RCC 7860 (cell line): Measurements from ENCODE around the gene LTBR.

ENCODE experiments used
- DNase-seq: peaks from one replicate; pipeline ENCODE4 v3.0.0-alpha.2; 2015; ENCODE audit warnings: low spot score
- FAIRE-seq: peaks from 2 replicates; lab custom pipeline; 2012; peaks lifted over from hg19 to GRCh38; lab: Jason Lieb, UNC

The LTBR gene

GRCh38 chr12:6367065-6367968, 16.6 kb upstream of the LTBR start:
- FAIRE-seq = no peak
- peak; percentile 33 for DNase-seq

GRCh38 chr12:6367969-6368892, 15.7 kb upstream of the LTBR start:
- FAIRE-seq = no peak

DNA sequence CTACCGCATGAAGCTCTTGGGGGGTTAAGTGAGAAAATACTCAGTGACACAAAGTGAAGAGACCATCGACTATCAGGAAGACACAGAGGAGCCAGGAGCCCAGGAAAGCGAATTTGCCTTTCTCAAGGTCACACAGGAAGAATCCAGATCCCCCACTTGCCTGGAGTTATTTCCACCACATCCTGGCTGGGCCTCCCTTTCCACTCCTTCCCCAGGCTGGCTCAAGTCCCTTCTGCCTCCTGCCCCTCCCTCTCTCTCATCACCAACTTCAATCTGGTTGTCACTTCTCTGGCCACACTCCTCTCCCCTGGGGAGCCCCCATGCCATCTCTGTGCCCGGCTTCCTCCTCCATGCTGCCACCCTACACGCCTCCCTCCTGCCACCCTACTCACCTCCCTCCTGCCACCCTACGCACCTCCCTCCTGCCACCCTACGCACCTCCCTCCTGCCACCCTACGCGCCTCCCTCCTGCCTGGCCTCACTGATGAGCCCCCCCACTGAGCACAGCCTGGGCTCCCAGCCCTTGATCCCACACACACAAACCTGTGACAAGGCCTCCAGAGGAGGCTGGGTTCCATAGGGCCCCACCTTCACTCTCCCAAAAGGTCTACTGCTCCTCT, 14.9 kb upstream of the LTBR start:
- peak; percentile 7 for DNase-seq
- FAIRE-seq = no peak

More at GRCh38 chr12:6367969-6368892, 15.7 kb upstream of the LTBR start:
- no peak for DNase-seq

GRCh38 chr12:6369916-6370575, 13.9 kb upstream of the LTBR start:
- DNase-seq (peak; percentile 70), FAIRE-seq (peak; percentile 87)

- DNase-seq (peak; percentile 25), FAIRE-seq (no peak)
These were observed 13.4 kb upstream of the LTBR start for GRCh38 chr12:6370576-6370935.

GRCh38 chr12:6370994-6371754, 12.8 kb upstream of the LTBR start:
- peak; percentile 99 for DNase-seq
- peak; percentile 97 for FAIRE-seq

DNA sequence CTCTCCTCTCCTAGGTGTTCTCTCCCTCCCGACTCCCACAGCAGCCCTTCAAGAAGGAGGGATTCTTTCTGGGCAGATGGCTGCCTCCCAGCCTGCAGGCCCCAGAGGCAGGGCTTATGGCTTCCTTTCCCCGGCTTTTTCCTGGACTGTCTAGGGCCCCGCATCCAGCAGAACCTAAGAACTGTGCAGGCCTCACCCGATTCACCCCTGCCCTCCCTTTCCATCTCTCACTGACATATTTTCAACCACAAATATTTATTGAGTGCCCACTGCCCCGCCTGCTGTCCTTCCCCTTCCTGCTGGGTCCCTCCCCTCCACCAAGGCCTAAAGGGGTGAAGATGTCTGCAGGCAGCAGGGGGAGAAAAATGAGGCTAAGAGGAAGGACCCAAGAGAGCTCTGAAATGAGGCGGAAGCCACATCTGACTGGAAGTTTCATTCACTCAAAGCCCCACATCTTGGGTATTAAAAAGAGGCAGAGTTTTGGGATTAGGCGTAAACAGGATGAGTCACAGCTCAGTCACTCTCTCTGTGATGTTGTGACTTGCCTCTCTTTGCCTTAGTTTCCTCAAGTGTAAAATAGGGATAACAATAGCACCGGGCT, 11.5 kb upstream of the LTBR start:
- FAIRE-seq (peak; percentile 87), DNase-seq (peak; percentile 84)

DNA sequence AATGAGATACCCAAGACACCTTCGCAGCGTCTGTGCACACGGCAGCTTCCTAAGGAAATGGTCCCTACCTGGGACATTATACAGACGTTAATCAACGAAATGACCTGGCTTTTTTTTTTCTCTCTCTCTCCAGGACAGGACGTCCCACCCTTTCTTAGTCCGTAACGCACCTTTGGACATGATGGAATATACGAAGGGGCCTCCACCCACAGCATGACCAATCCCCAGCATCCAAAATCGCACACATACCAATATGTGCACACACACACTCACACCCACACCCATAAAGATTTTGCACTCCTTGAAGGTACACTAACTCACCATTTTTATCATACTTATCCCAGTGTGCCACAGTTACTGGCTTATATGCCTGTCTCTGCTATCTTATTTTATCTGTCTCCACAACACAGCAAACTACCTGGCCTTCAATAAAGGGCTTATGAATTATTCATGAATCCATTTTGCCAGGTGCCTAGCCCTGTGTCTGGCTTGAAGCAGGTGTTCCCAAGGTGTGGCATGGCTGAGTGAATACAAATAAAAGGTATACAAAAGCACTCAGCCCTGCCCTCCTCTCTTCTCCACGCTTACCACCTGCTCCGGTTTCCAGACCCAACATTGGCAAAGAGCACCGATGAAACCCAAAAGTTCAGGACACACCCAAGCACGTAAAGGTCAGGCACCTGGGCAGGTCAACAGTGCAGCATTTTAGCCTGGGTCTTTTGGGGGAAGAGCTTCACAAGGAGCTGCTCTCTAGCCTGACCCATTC, 10.8 kb upstream of the LTBR start:
- DNase-seq (no peak), FAIRE-seq (no peak)

GRCh38 chr12:6374028-6374785, 9.8 kb upstream of the LTBR start:
- DNase-seq (no peak), FAIRE-seq (no peak)

GRCh38 chr12:6374786-6375160, 9.2 kb upstream of the LTBR start:
- DNase-seq = no peak
- no peak for FAIRE-seq

- DNase-seq (no peak), FAIRE-seq (no peak)
These were observed 8.5 kb upstream of the LTBR start, which contains the start of gene SCNN1A for GRCh38 chr12:6375269-6376078. Gene SCNN1A, minus strand, starts transcription at chr12:6375563. Its CDS starts 780 bp downstream, at chr12:6374783.

GRCh38 chr12:6376079-6376869, 7.7 kb upstream of the LTBR start:
- DNase-seq = peak; percentile 62
- peak; percentile 37 for FAIRE-seq

DNA sequence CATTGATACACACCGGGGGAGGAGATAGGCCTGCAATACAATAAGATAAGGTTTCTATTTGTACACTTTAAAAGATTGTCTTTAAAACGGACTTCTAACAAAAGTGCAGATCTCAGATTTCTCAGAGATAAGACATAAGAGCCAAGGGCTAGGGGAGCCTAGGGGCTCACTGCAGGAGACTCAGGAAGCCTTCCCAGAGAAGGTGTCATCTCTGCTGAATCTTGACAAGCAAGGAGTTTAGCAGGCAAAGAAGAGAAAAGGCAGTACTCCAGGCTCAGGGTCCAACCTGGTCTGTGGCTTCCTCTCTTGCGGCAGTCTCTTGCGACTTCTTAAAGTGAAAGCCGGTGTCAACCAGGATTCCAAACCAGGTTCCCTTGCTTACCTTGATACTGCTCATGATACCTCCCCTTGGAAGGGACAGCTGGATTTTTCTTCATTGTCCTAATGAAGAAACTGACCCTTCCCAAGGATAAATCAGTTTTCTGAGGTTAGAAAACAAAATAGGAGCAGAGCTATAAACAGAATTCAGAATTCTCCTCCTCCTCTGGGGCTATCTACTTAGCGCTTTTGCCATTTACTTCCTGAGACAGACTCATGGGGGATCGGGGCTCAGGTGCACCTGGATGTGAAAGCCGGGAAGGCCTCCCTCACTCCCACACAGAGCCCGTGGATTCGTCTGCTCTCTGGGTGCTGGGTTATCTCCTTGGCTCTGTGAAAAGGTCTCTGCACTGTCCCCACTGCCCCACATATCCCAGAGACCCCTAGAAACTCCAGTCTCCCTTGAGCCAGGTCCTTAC, 6.9 kb upstream of the LTBR start:
- no peak for FAIRE-seq
- no peak for DNase-seq

DNA sequence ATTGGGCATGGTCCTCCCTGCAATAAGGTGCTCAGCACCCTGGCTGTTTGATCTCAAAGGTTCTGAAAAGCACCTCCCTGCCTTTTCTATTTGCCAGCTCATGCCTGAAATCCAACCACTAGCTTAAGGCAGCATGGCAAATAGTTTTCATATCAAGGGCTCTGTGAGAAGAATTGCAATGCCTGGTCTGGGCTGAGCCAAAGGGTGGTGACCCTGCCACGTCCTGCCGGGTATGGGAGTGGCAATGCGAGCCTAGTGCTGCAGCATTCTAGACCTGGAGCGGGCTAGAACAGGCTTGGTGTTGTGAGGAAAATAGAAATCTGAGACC, 6.3 kb upstream of the LTBR start:
- DNase-seq (no peak), FAIRE-seq (no peak)

DNA sequence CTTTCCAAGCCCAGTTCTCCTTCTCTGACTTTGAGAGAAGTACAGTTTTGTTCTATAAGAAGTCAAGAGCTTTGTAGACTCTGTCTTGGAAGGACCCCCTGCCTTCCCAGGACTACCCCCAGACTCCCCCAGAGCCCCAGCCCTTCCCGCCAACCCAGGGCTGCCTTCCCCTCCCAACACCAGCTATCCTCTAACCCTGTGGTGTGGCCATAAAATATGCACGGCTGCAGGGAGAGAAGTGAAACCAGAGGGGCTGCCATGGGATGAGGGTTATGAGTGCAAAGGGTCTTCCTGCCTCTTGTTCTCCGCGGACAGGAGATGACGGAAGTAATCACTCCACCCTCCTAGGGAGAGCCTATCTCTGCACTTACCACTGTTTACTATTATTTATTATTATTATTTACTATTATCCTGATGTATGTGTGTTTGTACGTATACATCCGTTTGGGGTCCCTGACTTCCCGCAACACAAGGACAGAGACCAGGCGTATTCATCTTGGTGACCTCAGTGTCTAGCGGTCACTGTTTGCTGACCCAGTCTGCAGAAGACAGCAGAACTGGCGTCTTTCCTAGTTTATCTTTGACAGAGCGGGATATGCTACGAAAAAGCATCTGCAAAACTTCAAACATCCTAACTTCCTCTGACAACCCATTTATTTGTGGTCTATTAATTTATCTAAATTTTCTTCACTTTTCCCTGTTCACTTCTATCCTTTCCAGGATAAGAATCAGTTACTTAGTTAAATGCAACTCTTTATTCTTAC, 5.1 kb upstream of the LTBR start:
- DNase-seq (no peak), FAIRE-seq (no peak)
